ENCODE data around the gene PIAS1.

Gene PIAS1

DNA sequence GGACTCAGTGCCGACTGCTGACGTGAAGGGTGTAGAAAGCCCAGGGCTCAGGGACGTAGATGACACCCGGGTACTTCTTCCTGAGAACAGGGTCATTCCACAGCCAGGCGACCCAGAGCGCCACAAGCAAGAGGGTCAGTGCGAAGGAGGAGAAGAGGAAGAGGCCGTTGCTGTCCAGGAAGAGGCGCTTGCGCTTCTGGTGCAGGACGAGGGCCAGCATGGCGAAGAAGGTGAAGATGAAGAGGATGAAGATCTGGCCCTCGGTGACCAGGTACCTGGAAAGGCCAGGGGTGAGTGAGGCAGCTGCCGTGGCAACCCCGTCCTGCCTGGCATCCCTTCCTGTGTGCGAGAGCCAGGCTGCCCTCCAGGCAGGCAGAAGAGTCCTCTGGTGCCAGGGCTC is 154.0 kb downstream of the PIAS1 start:
- POLR2A ChIA-PET = no interaction called here

GRCh38 chr15:68208636-68209240 is 154.6 kb downstream of the PIAS1 start:
- no peak overlapping the region for H3K4me3 ChIP-seq (ENCODE audit: low read depth, low read length)
- H3K4me1 ChIP-seq (ENCODE audit: control insufficient read depth, insufficient read depth, low read length) = no peaks in the 10 kb centered on the region
- H3K27ac ChIP-seq (ENCODE audit: extremely low read depth, low read depth, low read length) = no peak overlapping the region
- peaks cover 6 to 39% of the 10 kb centered on the region in 2 experiments; a peak in 2 of 3 replicates for H3K36me3 ChIP-seq (ENCODE audit: control insufficient read depth in 2 of 2, insufficient read depth in 1 of 2, low read length in 2 of 2)
- CTCF ChIA-PET = no interaction called here
- H3K9me3 ChIP-seq (ENCODE audit: control insufficient read depth, insufficient read depth, low read depth, low read length) = no peaks in the 10 kb centered on the region
- POLR2A ChIA-PET = no interaction called here
- TF ChIP-seq ZNF174 (tag by site-specific recombination; IDR thresholded peaks at IDR 0.05) (no peak), ZNF324 (tag by site-specific recombination; IDR thresholded peaks at IDR 0.05) (no peak), HOXD13 (CRISPR knock-in tag; IDR thresholded peaks at IDR 0.05; ENCODE audit: borderline replicate concordance) (no peak), ZNF768 (tag by site-specific recombination; IDR thresholded peaks at IDR 0.05) (no peak), ZNF433 (tag by site-specific recombination; IDR thresholded peaks at IDR 0.05; ENCODE audit: low read depth) (no peak), ZFHX2 (tag by site-specific recombination; conservative IDR thresholded peaks at IDR 0.05) (no peak), ZNF600 (tag by site-specific recombination; IDR thresholded peaks at IDR 0.05) (no peak), PATZ1 (tag by site-specific recombination; IDR thresholded peaks at IDR 0.05) (no peak), ZBTB11 (tag by site-specific recombination; conservative IDR thresholded peaks at IDR 0.05; ENCODE audit: low read depth) (no peak), ZSCAN23 (tag by site-specific recombination; IDR thresholded peaks at IDR 0.05) (no peak)
- TF ChIP-seq, protein P1, sequence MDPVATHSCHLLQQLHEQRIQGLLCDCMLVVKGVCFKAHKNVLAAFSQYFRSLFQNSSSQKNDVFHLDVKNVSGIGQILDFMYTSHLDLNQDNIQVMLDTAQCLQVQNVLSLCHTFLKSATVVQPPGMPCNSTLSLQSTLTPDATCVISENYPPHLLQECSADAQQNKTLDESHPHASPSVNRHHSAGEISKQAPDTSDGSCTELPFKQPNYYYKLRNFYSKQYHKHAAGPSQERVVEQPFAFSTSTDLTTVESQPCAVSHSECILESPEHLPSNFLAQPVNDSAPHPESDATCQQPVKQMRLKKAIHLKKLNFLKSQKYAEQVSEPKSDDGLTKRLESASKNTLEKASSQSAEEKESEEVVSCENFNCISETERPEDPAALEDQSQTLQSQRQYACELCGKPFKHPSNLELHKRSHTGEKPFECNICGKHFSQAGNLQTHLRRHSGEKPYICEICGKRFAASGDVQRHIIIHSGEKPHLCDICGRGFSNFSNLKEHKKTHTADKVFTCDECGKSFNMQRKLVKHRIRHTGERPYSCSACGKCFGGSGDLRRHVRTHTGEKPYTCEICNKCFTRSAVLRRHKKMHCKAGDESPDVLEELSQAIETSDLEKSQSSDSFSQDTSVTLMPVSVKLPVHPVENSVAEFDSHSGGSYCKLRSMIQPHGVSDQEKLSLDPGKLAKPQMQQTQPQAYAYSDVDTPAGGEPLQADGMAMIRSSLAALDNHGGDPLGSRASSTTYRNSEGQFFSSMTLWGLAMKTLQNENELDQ (tag by site-specific recombination; IDR thresholded peaks at IDR 0.05; ENCODE audit: low read depth) = no peak
- TF ChIP-seq, protein P2, sequence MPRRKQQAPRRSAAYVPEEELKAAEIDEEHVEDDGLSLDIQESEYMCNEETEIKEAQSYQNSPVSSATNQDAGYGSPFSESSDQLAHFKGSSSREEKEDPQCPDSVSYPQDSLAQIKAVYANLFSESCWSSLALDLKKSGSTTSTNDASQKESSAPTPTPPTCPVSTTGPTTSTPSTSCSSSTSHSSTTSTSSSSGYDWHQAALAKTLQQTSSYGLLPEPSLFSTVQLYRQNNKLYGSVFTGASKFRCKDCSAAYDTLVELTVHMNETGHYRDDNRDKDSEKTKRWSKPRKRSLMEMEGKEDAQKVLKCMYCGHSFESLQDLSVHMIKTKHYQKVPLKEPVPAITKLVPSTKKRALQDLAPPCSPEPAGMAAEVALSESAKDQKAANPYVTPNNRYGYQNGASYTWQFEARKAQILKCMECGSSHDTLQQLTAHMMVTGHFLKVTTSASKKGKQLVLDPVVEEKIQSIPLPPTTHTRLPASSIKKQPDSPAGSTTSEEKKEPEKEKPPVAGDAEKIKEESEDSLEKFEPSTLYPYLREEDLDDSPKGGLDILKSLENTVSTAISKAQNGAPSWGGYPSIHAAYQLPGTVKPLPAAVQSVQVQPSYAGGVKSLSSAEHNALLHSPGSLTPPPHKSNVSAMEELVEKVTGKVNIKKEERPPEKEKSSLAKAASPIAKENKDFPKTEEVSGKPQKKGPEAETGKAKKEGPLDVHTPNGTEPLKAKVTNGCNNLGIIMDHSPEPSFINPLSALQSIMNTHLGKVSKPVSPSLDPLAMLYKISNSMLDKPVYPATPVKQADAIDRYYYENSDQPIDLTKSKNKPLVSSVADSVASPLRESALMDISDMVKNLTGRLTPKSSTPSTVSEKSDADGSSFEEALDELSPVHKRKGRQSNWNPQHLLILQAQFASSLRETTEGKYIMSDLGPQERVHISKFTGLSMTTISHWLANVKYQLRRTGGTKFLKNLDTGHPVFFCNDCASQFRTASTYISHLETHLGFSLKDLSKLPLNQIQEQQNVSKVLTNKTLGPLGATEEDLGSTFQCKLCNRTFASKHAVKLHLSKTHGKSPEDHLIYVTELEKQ (tag by site-specific recombination; IDR thresholded peaks at IDR 0.05; ENCODE audit: borderline replicate concordance) = no peak
- TF ChIP-seq, protein P3, sequence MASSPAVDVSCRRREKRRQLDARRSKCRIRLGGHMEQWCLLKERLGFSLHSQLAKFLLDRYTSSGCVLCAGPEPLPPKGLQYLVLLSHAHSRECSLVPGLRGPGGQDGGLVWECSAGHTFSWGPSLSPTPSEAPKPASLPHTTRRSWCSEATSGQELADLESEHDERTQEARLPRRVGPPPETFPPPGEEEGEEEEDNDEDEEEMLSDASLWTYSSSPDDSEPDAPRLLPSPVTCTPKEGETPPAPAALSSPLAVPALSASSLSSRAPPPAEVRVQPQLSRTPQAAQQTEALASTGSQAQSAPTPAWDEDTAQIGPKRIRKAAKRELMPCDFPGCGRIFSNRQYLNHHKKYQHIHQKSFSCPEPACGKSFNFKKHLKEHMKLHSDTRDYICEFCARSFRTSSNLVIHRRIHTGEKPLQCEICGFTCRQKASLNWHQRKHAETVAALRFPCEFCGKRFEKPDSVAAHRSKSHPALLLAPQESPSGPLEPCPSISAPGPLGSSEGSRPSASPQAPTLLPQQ (tag by site-specific recombination; IDR thresholded peaks at IDR 0.05) = no peak

More for the DNA sequence above, 154.0 kb downstream of the PIAS1 start:
- H3K4me1 ChIP-seq (ENCODE audit: control insufficient read depth, insufficient read depth, low read length) = no peaks in the 10 kb centered on the region
- H3K27ac ChIP-seq (ENCODE audit: extremely low read depth, low read depth, low read length) = no peak overlapping the region
- CTCF ChIA-PET = no interaction called here
- TF ChIP-seq, protein P4, sequence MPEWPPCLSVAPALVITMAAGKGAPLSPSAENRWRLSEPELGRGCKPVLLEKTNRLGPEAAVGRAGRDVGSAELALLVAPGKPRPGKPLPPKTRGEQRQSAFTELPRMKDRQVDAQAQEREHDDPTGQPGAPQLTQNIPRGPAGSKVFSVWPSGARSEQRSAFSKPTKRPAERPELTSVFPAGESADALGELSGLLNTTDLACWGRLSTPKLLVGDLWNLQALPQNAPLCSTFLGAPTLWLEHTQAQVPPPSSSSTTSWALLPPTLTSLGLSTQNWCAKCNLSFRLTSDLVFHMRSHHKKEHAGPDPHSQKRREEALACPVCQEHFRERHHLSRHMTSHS (tag by site-specific recombination; IDR thresholded peaks at IDR 0.05) = no peak
- TF ChIP-seq KLF9 (tag by site-specific recombination; IDR thresholded peaks at IDR 0.05; ENCODE audit: low read depth) (no peak), ZNF544 (tag by site-specific recombination; IDR thresholded peaks at IDR 0.05) (no peak), ZNF354C (tag by site-specific recombination; IDR thresholded peaks at IDR 0.05; ENCODE audit: borderline replicate concordance, low read depth) (no peak), ZNF48 (tag by site-specific recombination; IDR thresholded peaks at IDR 0.05) (no peak), ZNF513 (tag by site-specific recombination; IDR thresholded peaks at IDR 0.05) (peak; percentile 62)
- H3K9me3 ChIP-seq (ENCODE audit: control insufficient read depth, insufficient read depth, low read depth, low read length) = no peaks in the 10 kb centered on the region
- H3K4me3 ChIP-seq (ENCODE audit: low read depth, low read length) = no peak overlapping the region
- peaks cover 6 to 37% of the 10 kb centered on the region in 2 experiments; a peak in 2 of 3 replicates for H3K36me3 ChIP-seq (ENCODE audit: control insufficient read depth in 2 of 2, insufficient read depth in 1 of 2, low read length in 2 of 2)

All from HEK293 (cell line).